Retinal pigment epithelial cell (primary cell): ENCODE measurements around the gene PTPRS.

Source experiments
- DNase-seq: peaks from one replicate; pipeline ENCODE4 v3.0.0-alpha.2; 2010; ENCODE audit warnings: low read depth
- H3K4me3 ChIP-seq: 2 replicates; pipeline ENCODE4 v1.5.1; 2011; ENCODE audit warnings: mild to moderate bottlenecking, low read length, control low read depth, moderate library complexity
- TF ChIP-seq, protein P1 (sequence below): conservative IDR thresholded peaks from 2 replicates; pipeline ENCODE4 v1.5.1; 2011; ENCODE audit warnings: low read depth, low read length, control low read depth, inconsistent platforms

PTPRS gene

DNA sequence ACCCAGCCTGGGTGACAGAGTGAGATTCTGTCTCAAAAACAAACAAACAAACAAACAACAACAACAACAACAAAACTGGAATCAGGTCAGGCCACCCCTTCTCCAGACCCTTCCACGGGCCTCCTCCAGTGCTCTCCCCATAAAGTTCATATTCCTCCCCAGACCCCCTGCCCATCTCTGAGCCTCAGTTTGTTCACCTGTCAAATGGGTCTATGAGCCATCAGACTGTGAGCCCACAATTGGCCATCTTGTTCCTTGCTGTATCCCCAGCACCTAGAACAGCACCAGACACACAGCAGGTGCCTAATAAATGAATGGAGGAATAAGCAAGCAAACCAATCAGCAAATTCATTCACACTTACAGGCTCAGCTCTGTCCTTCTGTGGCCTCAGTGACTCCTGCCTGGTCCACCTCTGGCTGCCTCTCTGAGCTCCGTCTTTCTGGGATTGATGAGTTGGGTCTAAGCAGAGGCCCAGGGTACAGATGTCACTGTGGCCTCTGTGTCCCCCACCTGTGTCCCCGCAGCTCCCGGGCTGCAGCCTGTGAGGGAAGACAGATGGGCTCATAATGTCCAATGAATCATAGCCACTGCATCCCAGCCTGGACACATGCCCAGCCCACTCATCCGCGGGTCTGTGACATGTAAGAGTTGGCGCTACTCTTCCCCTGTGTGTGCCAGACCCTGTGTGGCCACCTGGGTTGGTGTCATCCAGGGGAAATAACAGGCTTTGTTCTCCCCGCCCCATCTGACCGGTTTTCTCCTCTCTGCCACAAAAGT, 19.6 kb upstream of the PTPRS start:
- TF ChIP-seq, protein P1, sequence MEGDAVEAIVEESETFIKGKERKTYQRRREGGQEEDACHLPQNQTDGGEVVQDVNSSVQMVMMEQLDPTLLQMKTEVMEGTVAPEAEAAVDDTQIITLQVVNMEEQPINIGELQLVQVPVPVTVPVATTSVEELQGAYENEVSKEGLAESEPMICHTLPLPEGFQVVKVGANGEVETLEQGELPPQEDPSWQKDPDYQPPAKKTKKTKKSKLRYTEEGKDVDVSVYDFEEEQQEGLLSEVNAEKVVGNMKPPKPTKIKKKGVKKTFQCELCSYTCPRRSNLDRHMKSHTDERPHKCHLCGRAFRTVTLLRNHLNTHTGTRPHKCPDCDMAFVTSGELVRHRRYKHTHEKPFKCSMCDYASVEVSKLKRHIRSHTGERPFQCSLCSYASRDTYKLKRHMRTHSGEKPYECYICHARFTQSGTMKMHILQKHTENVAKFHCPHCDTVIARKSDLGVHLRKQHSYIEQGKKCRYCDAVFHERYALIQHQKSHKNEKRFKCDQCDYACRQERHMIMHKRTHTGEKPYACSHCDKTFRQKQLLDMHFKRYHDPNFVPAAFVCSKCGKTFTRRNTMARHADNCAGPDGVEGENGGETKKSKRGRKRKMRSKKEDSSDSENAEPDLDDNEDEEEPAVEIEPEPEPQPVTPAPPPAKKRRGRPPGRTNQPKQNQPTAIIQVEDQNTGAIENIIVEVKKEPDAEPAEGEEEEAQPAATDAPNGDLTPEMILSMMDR, result no peak

DNA sequence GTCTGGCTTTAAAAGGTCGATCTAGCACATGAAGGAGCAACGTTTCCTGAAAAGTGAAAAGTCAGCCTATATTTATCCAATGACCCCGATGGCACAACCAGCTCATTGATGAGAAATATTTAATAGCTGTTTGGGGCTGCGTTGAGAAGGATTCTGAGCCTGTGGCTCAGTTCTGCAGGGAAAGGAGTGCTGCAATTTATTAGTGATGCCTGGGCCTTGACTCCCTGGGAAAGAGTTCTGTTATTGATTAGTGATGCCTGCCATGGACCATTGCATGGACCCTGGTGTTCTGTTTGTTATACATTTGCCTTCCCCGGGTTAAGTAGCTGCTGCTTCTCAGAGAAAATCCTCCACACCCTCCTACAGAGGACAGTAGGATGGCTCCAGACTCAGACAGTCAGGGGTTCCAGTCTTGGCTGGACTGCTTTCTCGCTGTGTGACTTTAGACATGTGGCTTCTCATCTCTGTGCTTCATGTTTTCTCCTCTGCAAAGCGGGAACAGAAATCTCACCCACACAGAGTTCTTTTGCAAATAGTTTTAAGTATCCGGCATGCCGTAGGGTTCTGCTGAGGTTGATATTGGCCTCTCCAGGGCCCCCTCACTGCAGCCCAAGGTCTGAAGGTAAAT, 17.7 kb upstream of the PTPRS start:
- DNase-seq, result no peak
- H3K4me3 ChIP-seq, result no peak overlapping the region
- TF ChIP-seq, protein P1, result no peak

More for the DNA sequence above, 19.6 kb upstream of the PTPRS start:
- DNase-seq, result no peak
- no peak overlapping the region for H3K4me3 ChIP-seq

- no peak for DNase-seq
- H3K4me3 ChIP-seq, result no peak overlapping the region
- TF ChIP-seq, protein P1, result no peak
These were observed 17.0 kb upstream of the PTPRS start for GRCh38 chr19:5357584-5357983.

DNA sequence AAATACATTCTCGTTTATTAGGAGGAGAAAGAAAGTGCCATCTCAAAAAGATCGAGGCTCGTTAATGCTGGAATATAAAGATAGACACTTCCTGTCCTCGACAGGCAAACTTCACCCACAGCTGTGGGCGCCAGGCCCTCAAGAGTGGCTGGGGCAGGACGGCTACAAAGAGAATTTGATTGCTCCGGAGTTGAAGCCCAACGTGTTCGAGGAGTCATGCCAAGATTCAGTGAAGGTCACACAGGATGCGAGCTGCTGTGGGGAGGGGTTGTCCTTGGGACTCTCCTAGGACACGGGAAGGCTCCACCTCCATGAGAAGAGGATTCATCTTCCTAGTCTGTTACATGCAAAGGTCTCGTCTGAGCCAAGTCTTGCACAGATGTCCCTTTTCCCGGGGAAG, 16.3 kb upstream of the PTPRS start:
- no peak for DNase-seq
- TF ChIP-seq, protein P1, result no peak
- no peak overlapping the region for H3K4me3 ChIP-seq

DNA sequence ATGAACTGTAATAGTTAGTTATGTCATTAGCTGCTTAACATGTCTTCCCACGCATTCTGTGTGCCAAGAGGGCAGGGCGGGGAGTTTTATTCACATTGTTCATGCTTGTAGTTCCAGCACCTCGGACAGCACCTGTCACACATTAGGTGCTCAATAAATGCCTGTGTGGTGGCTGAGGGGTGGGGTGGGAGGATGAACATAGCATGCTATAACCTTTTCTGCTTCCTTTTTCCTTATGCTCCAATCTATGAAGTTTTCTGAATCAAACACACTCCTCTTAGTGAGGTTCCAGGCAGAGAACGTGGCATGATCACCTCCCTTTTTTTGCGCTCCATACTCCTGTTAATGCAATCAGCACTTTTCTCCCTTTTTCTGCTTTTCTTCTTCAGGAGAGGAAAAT, 15.8 kb upstream of the PTPRS start:
- DNase-seq, result no peak
- TF ChIP-seq, protein P1, result no peak
- no peak overlapping the region for H3K4me3 ChIP-seq

DNA sequence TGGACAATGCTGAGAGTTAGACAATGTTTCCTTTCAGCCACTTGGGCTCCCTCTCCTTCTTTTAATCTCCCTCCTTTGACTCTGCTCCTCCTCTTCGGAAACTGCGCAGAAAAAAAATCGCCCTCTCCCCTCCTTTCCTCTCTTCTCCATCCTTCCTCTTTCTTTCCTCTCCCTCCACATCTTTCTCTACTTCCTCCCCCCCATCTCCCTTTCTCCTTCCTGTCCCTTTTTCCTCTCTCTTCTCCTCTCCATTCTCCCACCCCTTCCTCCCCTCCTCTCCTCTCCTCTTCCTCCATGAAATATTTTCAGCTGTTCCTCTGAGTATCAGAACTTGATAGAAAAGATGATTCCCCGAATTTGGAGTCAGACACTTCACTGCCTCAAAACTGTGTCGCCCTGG, 15.1 kb upstream of the PTPRS start:
- TF ChIP-seq, protein P1, result no peak
- DNase-seq, result no peak
- no peak overlapping the region for H3K4me3 ChIP-seq

GRCh38 chr19:5355076-5355475, 14.5 kb upstream of the PTPRS start:
- H3K4me3 ChIP-seq, result no peak overlapping the region
- TF ChIP-seq, protein P1, result no peak
- no peak for DNase-seq
